Trophoblast cell (in vitro differentiated cells and primary cell): ENCODE data around the gene CRYM. TPM values are rescaled to one million over a fixed set of nuclear protein-coding genes. Genes with fewer than 3 reads are reported as not detected.

ENCODE experiments used
- DNase-seq, 2 donors: peaks; one replicate each; pipeline ENCODE4 v3.0.0-alpha.2; 2016
- H2AFZ ChIP-seq: 2 replicates; pipeline ENCODE4 v1.6.1; 2013; ENCODE audit warnings: low read length, moderate library complexity, mild to moderate bottlenecking; ENCODE audit not compliant: insufficient read depth, poor library complexity
- H2AK5ac ChIP-seq: 2 replicates; pipeline ENCODE4 v1.6.1; 2013; ENCODE audit warnings: mild to moderate bottlenecking, low read length
- H2BK120ac ChIP-seq: 2 replicates; pipeline ENCODE4 v1.6.1; 2013; ENCODE audit warnings: low read length, mild to moderate bottlenecking, moderate library complexity; ENCODE audit not compliant: insufficient read depth, poor library complexity
- H2BK12ac ChIP-seq: 2 replicates; pipeline ENCODE4 v1.6.1; 2013; ENCODE audit warnings: mild to moderate bottlenecking, low read length, moderate library complexity
- H2BK5ac ChIP-seq: 2 replicates; pipeline ENCODE4 v1.6.1; 2013; ENCODE audit warnings: low read length, low read depth, moderate library complexity, mild to moderate bottlenecking; ENCODE audit not compliant: poor library complexity
- H3K14ac ChIP-seq: 2 replicates; pipeline ENCODE4 v1.6.1; 2013; ENCODE audit warnings: mild to moderate bottlenecking, low read length
- H3K18ac ChIP-seq: 2 replicates; pipeline ENCODE4 v1.6.1; 2013; ENCODE audit warnings: mild to moderate bottlenecking, low read length
- H3K23ac ChIP-seq: 2 replicates; pipeline ENCODE4 v1.6.1; 2013; ENCODE audit warnings: low read length
- H3K27ac ChIP-seq: 2 replicates; pipeline ENCODE4 v1.5.1; 2013; ENCODE audit warnings: low read depth, mild to moderate bottlenecking, inconsistent platforms, low read length, moderate library complexity
- H3K27me3 ChIP-seq: 2 replicates; pipeline ENCODE4 v1.6.1; 2013; ENCODE audit warnings: inconsistent platforms, mild to moderate bottlenecking, low read length, moderate library complexity; ENCODE audit not compliant: insufficient read depth
- H3K36me3 ChIP-seq, 2 experiments: 1 replicate in 1 of 2; 2 replicates in 1 of 2; pipeline ENCODE4 v1.6.1; 2013; ENCODE audit warnings: low read length in 2 of 2, mild to moderate bottlenecking in 2 of 2, moderate library complexity in 1 of 2; ENCODE audit not compliant: insufficient read depth in 2 of 2, control insufficient read depth in 1 of 2
- H3K4ac ChIP-seq: 2 replicates; pipeline ENCODE4 v1.6.1; 2013; ENCODE audit warnings: low read depth, mild to moderate bottlenecking, low read length, moderate library complexity
- H3K4me1 ChIP-seq, 2 experiments: 1 replicate in 1 of 2; 2 replicates in 1 of 2; pipeline ENCODE4 v1.6.1; 2013; ENCODE audit warnings: low read length in 2 of 2, mild to moderate bottlenecking in 2 of 2, moderate library complexity in 1 of 2; ENCODE audit not compliant: insufficient read depth in 2 of 2, control insufficient read depth in 1 of 2
- H3K4me2 ChIP-seq: 2 replicates; pipeline ENCODE4 v1.6.1; 2013; ENCODE audit warnings: inconsistent platforms, mild to moderate bottlenecking, low read length, moderate library complexity
- H3K4me3 ChIP-seq: 2 replicates; pipeline ENCODE4 v1.5.1; 2013; ENCODE audit warnings: mild to moderate bottlenecking, low read depth, low read length, inconsistent platforms
- H3K79me1 ChIP-seq: one replicate; pipeline ENCODE4 v1.6.1; 2013; ENCODE audit warnings: low read length
- H3K79me2 ChIP-seq: 2 replicates; pipeline ENCODE4 v1.6.1; 2013; ENCODE audit warnings: low read length, mild to moderate bottlenecking; ENCODE audit not compliant: control insufficient read depth, insufficient read depth, poor library complexity
- H3K9ac ChIP-seq: 2 replicates; pipeline ENCODE4 v1.6.1; 2013; ENCODE audit warnings: mild to moderate bottlenecking, low read length
- H3K9me3 ChIP-seq: 2 replicates; pipeline ENCODE4 v1.6.1; 2013; ENCODE audit warnings: low read depth, mild to moderate bottlenecking, control low read depth, inconsistent platforms, low read length; ENCODE audit not compliant: insufficient read depth
- H4K12ac ChIP-seq: 2 replicates; pipeline ENCODE4 v1.6.1; 2013; ENCODE audit warnings: low read depth, mild to moderate bottlenecking, low read length, moderate library complexity
- H4K8ac ChIP-seq: 2 replicates; pipeline ENCODE4 v1.6.1; 2013; ENCODE audit warnings: low read depth, mild to moderate bottlenecking, low read length, moderate library complexity
- H4K91ac ChIP-seq: one replicate; pipeline ENCODE4 v1.6.1; 2013; ENCODE audit warnings: low read depth, mild to moderate bottlenecking, low read length, moderate library complexity
- WGBS: extraction: QIAGEN DNeasy Blood & Tissue Kit; methylation state at CpG from one replicate; pipeline ENCODE4 v1.1.7; 2013; ENCODE audit warnings: missing lambda C conversion rate; ENCODE audit not compliant: insufficient read length, insufficient coverage; ENCODE audit errors: extremely low coverage; 5-methylcytosine and 5-hydroxymethylcytosine counted together
- polyA plus RNA-seq: library from polyadenylated mRNA; stranded (reverse); fragments of 200-250 nt; gene quantifications from 2 replicates; pipeline ENCODE4 v1.2.3, GENCODE V29; 2013

The CRYM gene
- 0.42 and 0.45 TPM in 2 replicates for polyA plus RNA-seq

DNA sequence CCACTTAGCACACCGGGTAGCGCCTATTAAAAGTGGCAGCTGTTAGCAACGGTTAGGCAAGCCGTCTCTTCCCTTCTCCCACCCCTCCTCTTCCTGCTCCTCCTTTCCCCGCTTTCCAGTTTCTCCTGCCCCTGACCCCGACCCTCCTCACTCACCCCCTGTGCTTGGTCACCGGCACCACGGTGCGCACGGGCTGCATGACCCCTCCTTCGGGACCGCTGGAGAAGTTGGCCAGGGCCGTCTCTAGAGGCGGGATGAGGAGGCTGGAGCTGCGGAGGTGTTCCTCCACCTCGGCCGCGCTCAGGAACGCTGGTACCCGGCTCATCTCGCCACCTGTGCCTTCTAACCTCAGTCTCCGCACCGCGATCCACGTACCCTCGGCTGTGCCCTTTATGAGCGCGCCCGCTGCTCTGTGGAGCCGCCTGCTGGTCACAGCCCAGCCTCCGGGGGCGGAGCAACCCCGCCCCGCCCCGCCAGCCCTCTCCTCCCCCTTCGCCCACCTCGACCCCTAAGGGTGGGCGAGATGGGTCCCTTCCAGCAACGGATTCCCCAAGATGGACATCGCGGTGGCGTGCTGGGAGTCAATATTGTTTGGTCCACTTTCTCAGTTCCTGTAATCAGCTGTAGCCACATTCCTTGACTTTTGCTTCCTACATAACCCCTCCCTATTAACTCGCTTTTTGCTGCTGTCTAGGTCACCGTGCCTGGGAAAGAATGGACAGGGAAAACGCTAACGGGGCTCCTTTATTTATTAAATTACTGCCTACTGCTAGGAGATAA is at the start of gene CRYM:
Gene CRYM, minus strand, starts transcription at position 364 of the 780 bp plus-strand sequence. Its CDS starts 39 bp downstream, at position 325.
- H3K18ac ChIP-seq, result no peak within 1 kb of the TSS
- no peak within 1 kb of the TSS for H3K4ac ChIP-seq
- no peaks in the 10 kb centered on the region for H3K36me3 ChIP-seq
- H3K23ac ChIP-seq, result no peak within 1 kb of the TSS
- H2AK5ac ChIP-seq, result no peak within 1 kb of the TSS
- no peak within 1 kb of the TSS for H4K8ac ChIP-seq
- H3K79me2 ChIP-seq, result no peaks in the 10 kb centered on the region
- no peaks in the 10 kb centered on the region for H3K27me3 ChIP-seq
- H3K4me2 ChIP-seq, result peak within 1 kb of the TSS; percentile 77
- no peak within 1 kb of the TSS for H2BK120ac ChIP-seq
- peaks cover 1% of the 10 kb centered on the region for H3K9me3 ChIP-seq
- no peak within 1 kb of the TSS for H3K27ac ChIP-seq
- H3K9ac ChIP-seq, result no peak within 1 kb of the TSS
- peak within 1 kb of the TSS; percentile 38 for H2AFZ ChIP-seq
- H4K91ac ChIP-seq, result no peak within 1 kb of the TSS
- no peak within 1 kb of the TSS for H4K12ac ChIP-seq
- H2BK5ac ChIP-seq, result no peak within 1 kb of the TSS
- H3K14ac ChIP-seq, result no peak within 1 kb of the TSS
- H3K4me3 ChIP-seq, result peak within 1 kb of the TSS; percentile 63
- no peak within 1 kb of the TSS for H2BK12ac ChIP-seq
- peaks cover 3 to 4% of the 10 kb centered on the region in 2 experiments for H3K4me1 ChIP-seq
- no CpG with 5 or more reads among the region's 46 CpGs for WGBS
- H3K79me1 ChIP-seq, result no peaks in the 10 kb centered on the region
- DNase-seq, result peak in 1 of 2 donors; percentile 28

DNA sequence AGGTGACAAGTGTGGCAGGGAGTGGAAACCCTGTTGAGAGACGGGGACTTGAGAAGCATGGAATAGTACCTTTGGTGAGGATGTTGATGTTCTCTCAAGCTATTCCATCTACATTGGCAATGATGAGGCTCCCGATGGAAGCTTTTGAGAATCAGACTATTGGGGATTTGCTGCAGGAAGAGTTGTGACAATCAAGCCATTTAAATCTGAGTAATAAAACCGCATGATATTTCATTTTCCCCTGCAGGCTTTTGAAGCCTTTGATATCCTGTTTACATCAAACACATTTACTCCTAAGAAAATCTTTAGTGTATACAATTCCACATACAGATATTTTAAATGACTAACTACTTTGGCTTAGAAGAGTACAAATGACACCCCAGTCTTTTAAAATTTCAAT is 49.0 kb upstream of the CRYM start:
- Histone ChIP-seq H3K4me1 (no peaks in the 10 kb centered on the region), H2BK5ac (no peak overlapping the region), H4K91ac (no peak overlapping the region), H2AFZ (no peak overlapping the region), H3K4me3 (no peak overlapping the region), H3K9me3 (no peaks in the 10 kb centered on the region), H3K27me3 (no peaks in the 10 kb centered on the region), H3K27ac (no peak overlapping the region), H3K4ac (no peak overlapping the region), H3K9ac (no peak overlapping the region), H3K18ac (no peak overlapping the region), H2BK12ac (no peak overlapping the region), H3K4me2 (no peak overlapping the region), H3K79me1 (no peaks in the 10 kb centered on the region), H4K8ac (no peak overlapping the region), H3K14ac (no peak overlapping the region), H3K36me3 (peaks cover 0 to 3% of the 10 kb centered on the region in 2 experiments), H4K12ac (no peak overlapping the region), H3K23ac (no peak overlapping the region), H2BK120ac (no peak overlapping the region), H2AK5ac (no peak overlapping the region), H3K79me2 (no peaks in the 10 kb centered on the region)
- no CpG with 5 or more reads among the region's 3 CpGs for WGBS
- no peak for DNase-seq

DNA sequence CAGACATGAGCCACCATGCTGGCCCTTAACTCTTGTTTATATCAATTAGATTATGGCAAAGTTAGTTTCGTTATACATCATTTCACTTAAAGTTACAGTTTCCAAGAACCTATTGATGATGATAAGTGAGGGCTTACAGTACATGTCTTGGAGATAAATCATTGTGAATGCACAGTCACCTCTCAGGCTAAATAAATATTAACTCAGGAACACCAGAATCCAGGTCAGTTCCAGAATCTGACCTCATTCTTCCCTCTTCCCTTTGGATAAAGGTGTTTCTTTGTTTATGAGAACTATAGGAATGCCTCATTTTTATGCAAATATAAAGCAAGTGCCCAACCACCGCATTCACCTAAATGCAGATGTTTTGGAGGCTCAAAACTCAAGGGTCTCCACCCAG is 48.4 kb upstream of the CRYM start:
- Histone ChIP-seq H3K23ac (no peak overlapping the region), H3K14ac (no peak overlapping the region), H4K91ac (no peak overlapping the region), H3K4me1 (no peaks in the 10 kb centered on the region), H3K27ac (no peak overlapping the region), H3K18ac (no peak overlapping the region), H2BK120ac (no peak overlapping the region), H3K4ac (no peak overlapping the region), H3K9me3 (no peaks in the 10 kb centered on the region), H3K36me3 (peaks cover 0 to 3% of the 10 kb centered on the region in 2 experiments), H4K8ac (no peak overlapping the region), H3K79me1 (no peaks in the 10 kb centered on the region), H2AK5ac (no peak overlapping the region), H3K79me2 (no peaks in the 10 kb centered on the region), H3K27me3 (no peaks in the 10 kb centered on the region), H3K4me3 (no peak overlapping the region), H3K4me2 (no peak overlapping the region), H3K9ac (no peak overlapping the region), H4K12ac (no peak overlapping the region), H2BK12ac (no peak overlapping the region), H2BK5ac (no peak overlapping the region), H2AFZ (no peak overlapping the region)
- WGBS, result no CpG with 5 or more reads among the region's 2 CpGs
- DNase-seq, result no peak

DNA sequence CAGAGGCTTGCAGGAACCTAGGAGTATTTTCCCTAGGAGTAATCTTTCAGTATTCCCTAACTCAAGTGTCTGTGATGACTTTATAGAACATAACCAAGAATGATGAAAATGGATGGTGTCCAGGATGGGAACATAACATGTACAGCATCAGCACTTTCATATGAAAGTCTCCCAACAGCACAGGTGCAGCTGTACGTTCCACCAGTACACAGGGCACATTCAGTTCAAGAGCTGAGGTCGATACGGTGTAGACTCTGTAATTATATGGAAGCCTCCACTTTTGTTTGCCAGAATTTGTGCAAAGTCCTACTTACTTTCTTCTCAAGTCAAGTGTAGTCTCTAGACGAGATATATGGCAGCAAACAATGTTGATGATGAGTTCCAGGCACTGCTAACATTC is 46.2 kb upstream of the CRYM start:
- WGBS, result no CpG with 5 or more reads among the region's 4 CpGs
- H2BK5ac ChIP-seq, result no peak overlapping the region
- H3K23ac ChIP-seq, result no peak overlapping the region
- no peaks in the 10 kb centered on the region for H3K79me1 ChIP-seq
- peaks cover 0 to 3% of the 10 kb centered on the region in 2 experiments for H3K36me3 ChIP-seq
- H3K9ac ChIP-seq, result no peak overlapping the region
- no peak overlapping the region for H2BK12ac ChIP-seq
- no peak overlapping the region for H3K27ac ChIP-seq
- H3K18ac ChIP-seq, result no peak overlapping the region
- no peak for DNase-seq
- no peak overlapping the region for H2AFZ ChIP-seq
- H3K14ac ChIP-seq, result no peak overlapping the region
- no peak overlapping the region for H3K4me3 ChIP-seq
- H3K79me2 ChIP-seq, result no peaks in the 10 kb centered on the region
- H3K27me3 ChIP-seq, result no peaks in the 10 kb centered on the region
- no peak overlapping the region for H3K4ac ChIP-seq
- no peaks in the 10 kb centered on the region for H3K9me3 ChIP-seq
- H4K12ac ChIP-seq, result no peak overlapping the region
- H3K4me1 ChIP-seq, result no peaks in the 10 kb centered on the region
- H3K4me2 ChIP-seq, result no peak overlapping the region
- no peak overlapping the region for H2BK120ac ChIP-seq
- H4K91ac ChIP-seq, result no peak overlapping the region
- no peak overlapping the region for H2AK5ac ChIP-seq
- no peak overlapping the region for H4K8ac ChIP-seq
